Transverse colon (tissue), 4 donors: ENCODE data around the gene SPDL1. TPM values are rescaled to one million over a fixed set of nuclear protein-coding genes. Genes with fewer than 3 reads are reported as not detected.

ENCODE experiments used
- DNase-seq: peaks from one replicate; pipeline ENCODE4 v3.0.0-alpha.2; 2019
- H3K27ac ChIP-seq, 4 donors: fragments of 200-600 bp; sonication (generic); 2 replicates each; pipeline ENCODE4 v1.5.1; 2016 to 2018; ENCODE audit warnings: inconsistent platforms in 4 of 4
- H3K27me3 ChIP-seq: fragments of 200-600 bp; sonication (generic); 2 replicates; pipeline ENCODE4 v1.5.1; 2017; ENCODE audit warnings: inconsistent platforms
- H3K36me3 ChIP-seq, 4 donors: fragments of 200-600 bp; sonication (generic); 2 replicates each; pipeline ENCODE4 v1.5.1; 2017 to 2019; ENCODE audit warnings: inconsistent platforms in 4 of 4
- H3K4me1 ChIP-seq, 4 donors: fragments of 200-600 bp; sonication (generic); 2 replicates each; pipeline ENCODE4 v1.5.1; 2017 to 2020; ENCODE audit warnings: inconsistent platforms in 4 of 4
- H3K4me3 ChIP-seq, 4 donors: fragments of 200-600 bp; sonication (generic); 1 replicate in 1 of 4; 2 replicates in 3 of 4; pipeline versions ENCODE4 v1.5.1 to v1.6.1; 2017 to 2019; ENCODE audit warnings: inconsistent platforms in 4 of 4
- H3K9me3 ChIP-seq, 2 donors: fragments of 200-600 bp; sonication (generic); 2 replicates each; pipeline ENCODE4 v1.5.1; 2017 to 2019; ENCODE audit warnings: inconsistent platforms in 2 of 2
- EP300 ChIP-seq: sonication (generic); formaldehyde crosslinking; IDR thresholded peaks from one replicate; pipeline ENCODE4 v1.6.1; 2017; ENCODE audit warnings: antibody characterized with exemption, low read depth
- POLR2A ChIP-seq: fragments of 450-650 bp; IDR thresholded peaks from one replicate; pipeline ENCODE4 v1.6.1; 2016; ENCODE audit warnings: antibody characterized with exemption, mild to moderate bottlenecking, moderate library complexity
- POLR2AphosphoS5 ChIP-seq, 3 donors: sonication (generic); formaldehyde crosslinking; IDR thresholded peaks; one replicate each; pipeline ENCODE4 v1.6.1; 2016; ENCODE audit warnings: antibody characterized with exemption in 3 of 3
- WGBS, 2 donors: methylation state at CpG; one replicate each; pipeline ENCODE4 v1.1.5; 2018; ENCODE audit warnings: low coverage in 1 of 2; 5-methylcytosine and 5-hydroxymethylcytosine counted together
- in situ Hi-C, 4 donors: fragments of 200-750 bp; cut with MboI; loops; one replicate each; pipeline versions ENCODE4 v1.15.0 to v1.15.1; 2017; ENCODE audit warnings: low sequenced_read_pairs in 3 of 4, low pct_ligation_motif_present in 1 of 4, low pct_unique_long_range_greater_than_20kb in 1 of 4
- intact Hi-C: fragments of 100-400 bp; cut with DNase I; formaldehyde crosslinking; loops from one replicate; pipeline ENCODE4 v1.15.1; 2023; ENCODE audit warnings: low total_unique reads
- small RNA-seq, 4 donors: library from RNA; depleted of rRNA; stranded (forward); fragments of <200 nt; gene quantifications; one replicate each; pipeline ENCODE3, GENCODE V24; 2016
- total RNA-seq, 4 donors: library from RNA; depleted of rRNA; stranded (reverse); fragments of >200 nt; gene quantifications; one replicate each; pipeline ENCODE4 v1.1.0, GENCODE V29; 2016
- TF ChIP-seq, protein P1 (sequence below), 5 experiments: fragments of 200-600 bp in 3 of 5; fragments of 450-650 bp in 2 of 5; sonication (generic) in 3 of 5; IDR thresholded peaks; 1 replicate in 2 of 5; 2 replicates in 3 of 5; pipeline ENCODE4 v1.5.1; 2016 to 2017; ENCODE audit warnings: antibody characterized with exemption in 5 of 5, inconsistent platforms in 3 of 5, mild to moderate bottlenecking in 2 of 5, moderate library complexity in 1 of 5

SPDL1 gene
- total RNA-seq, 4 donors from 2014 or later: 1.5 to 23.7 (median 8.8) TPM

DNA sequence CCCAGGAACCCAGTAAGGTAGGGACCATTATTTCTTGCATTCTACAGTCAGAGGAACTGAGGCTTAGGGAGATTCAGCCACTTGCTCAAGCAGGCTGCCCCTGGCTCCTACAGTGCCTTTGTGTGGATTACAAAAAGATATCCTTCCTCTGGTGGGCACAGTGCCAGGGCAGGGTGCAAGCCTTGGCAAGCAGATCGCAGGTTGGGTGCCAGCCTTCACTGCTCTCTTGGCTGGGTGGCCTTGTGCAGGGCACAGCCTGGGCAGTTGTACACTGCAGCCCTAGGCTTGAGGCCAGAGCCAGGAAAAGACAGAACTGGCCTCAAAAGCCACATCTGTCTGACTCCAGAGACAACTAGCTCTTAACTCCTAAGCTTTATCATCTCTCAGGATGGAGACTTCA, 68.5 kb downstream of the SPDL1 start:
- Histone ChIP-seq H3K4me3 (no peak overlapping the region), H3K27me3 (no peaks in the 10 kb centered on the region), H3K27ac (no peak overlapping the region), H3K36me3 (no peaks in the 10 kb centered on the region), H3K4me1 (peaks cover 0 to 26% (median 3%) of the 10 kb centered on the region in 4 donors), H3K9me3 (no peaks in the 10 kb centered on the region)
- intact Hi-C loops (no loop called here), in situ Hi-C loops (no loop called here)
- 43% methylated on average over 1 of the region's 1 CpG; no CpG with 5 or more reads in 1 of the 2 donors for WGBS, 2 donors
- no peak for TF ChIP-seq POLR2AphosphoS5 (IDR thresholded peaks at IDR 0.05)
- TF ChIP-seq POLR2A: no peak
- TF ChIP-seq, protein P1, sequence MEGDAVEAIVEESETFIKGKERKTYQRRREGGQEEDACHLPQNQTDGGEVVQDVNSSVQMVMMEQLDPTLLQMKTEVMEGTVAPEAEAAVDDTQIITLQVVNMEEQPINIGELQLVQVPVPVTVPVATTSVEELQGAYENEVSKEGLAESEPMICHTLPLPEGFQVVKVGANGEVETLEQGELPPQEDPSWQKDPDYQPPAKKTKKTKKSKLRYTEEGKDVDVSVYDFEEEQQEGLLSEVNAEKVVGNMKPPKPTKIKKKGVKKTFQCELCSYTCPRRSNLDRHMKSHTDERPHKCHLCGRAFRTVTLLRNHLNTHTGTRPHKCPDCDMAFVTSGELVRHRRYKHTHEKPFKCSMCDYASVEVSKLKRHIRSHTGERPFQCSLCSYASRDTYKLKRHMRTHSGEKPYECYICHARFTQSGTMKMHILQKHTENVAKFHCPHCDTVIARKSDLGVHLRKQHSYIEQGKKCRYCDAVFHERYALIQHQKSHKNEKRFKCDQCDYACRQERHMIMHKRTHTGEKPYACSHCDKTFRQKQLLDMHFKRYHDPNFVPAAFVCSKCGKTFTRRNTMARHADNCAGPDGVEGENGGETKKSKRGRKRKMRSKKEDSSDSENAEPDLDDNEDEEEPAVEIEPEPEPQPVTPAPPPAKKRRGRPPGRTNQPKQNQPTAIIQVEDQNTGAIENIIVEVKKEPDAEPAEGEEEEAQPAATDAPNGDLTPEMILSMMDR (IDR thresholded peaks at IDR 0.05): no peak
- TF ChIP-seq EP300: no peak
- DNase-seq: no peak

DNA sequence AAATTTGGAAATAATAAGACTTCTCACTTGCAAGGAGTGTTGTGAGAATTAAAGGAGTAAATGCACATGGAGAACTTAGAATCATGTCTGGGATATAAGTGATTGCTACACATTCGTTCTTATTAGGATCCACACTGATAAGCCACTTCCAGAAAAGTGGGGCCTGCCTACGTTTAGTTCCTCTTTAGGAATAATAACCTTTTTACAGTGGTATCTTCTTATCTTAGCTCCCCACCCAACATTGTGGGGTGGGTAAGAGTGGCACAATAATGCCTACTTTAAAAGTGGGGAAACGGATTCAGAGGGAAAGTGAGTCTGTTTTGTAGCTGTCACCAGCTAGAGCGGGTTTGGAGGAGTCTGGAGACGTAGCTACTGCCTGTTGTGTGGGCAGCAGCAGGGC, 69.5 kb downstream of the SPDL1 start:
- WGBS, 2 donors: 56 to 83% methylated on average over 2 to 5 of the region's 5 CpGs
- in situ Hi-C loops: no loop called here
- no peaks in the 10 kb centered on the region for H3K9me3 ChIP-seq

More for the DNA sequence above, 69.5 kb downstream of the SPDL1 start:
- intact Hi-C loops: no loop called here
- TF ChIP-seq EP300 (no peak), POLR2AphosphoS5 (IDR thresholded peaks at IDR 0.05) (no peak), POLR2A (no peak)
- TF ChIP-seq, protein P1 (IDR thresholded peaks at IDR 0.05): no peak
- H3K36me3 ChIP-seq: no peaks in the 10 kb centered on the region
- H3K27ac ChIP-seq: no peak overlapping the region
- no peak for DNase-seq
- no peaks in the 10 kb centered on the region for H3K27me3 ChIP-seq
- H3K4me3 ChIP-seq: no peak overlapping the region
- peaks cover 0 to 17% (median 3%) of the 10 kb centered on the region in 4 donors for H3K4me1 ChIP-seq

Small RNA genes lying within 50 kb of the gene (small RNA-seq; reads per million reads assigned to genes)
- gene RNU6-477P: 0 reads per million in 4 donors

Other genes starting within 250 kb of the SPDL1 start
- gene DOCK2, start 53.5 kb downstream of the SPDL1 start, total RNA-seq: 10 to 100 TPM in 3 of 4 donors, 1 to 10 TPM in 1; 8.3 to 24.0 (median 14.3) TPM